ENCODE measurements around the gene HECA.
"Not testable (repeated sequence)": the region's sequence is repeated elsewhere in the genome, so short reads cannot be mapped to it uniquely, and the experiment has no call there.

The HECA gene

DNA sequence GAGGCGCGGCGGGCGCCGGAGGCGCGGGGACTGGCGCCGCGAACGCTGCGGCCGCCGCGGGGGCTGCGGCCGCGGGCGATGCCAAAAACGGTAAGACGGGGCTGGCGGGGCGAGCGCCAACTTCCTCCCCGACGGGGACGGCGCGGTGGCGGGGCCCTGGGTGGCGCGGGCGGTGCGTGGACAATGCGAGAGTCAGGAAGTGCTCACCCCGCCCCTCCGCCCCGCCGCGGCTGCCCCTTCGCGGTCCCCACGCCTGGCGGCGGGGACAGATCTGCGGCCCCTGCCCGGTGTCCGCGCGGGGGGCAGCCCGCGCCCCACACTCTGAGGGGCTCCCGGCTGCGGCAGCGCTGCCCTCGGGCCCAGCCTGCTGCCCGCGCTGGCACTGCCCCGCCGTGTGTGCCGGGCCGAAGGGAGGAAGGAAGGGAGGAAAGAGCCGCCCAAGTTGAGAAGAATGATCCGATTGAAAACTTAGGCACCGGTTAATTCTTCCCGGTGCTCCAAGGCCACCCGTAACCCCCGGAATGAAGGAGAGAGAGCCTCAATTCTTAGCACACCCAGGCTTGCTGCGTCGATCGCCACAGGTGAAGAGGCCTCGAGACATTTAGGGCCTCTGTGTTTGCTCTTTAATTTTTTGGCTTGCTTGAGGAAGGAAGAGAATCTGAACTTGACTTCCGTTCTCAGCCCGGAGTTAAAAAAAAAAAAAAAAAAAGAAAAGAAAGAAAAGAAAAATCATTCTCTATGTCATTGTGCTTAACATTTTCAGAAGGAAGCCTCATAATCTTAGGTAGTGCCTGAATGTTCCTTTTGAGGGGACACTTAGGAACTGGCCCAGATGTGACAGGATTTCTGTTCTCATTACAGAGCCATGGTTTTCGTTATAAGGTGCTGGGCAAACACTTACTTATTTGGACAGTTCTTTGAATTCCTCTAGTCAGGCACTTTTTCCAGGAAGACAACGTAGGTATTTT is 982 bp downstream of the HECA start:
- peak; percentile 39 for DNase-seq (ENCODE audit: low read depth)

DNA sequence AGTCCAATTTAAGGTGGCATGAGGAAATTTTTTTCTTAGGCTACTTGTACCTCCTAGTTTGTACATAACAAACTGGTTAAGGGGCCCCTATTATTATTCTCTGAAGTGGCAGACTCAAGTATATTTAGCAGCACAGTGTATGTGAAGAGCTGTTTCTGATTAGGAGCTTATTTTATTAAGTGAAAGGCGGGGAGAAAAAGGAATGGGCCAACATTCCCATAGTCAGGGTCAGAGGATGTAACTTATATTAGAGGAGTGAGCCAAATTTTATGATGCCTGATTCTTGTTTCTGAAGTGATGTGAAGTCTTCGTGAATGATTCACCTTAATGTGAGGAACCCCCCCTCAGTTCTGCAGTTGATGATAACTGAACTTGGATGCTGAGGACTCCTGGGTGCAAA is 2.8 kb downstream of the HECA start:
- DNase-seq (ENCODE audit: low read depth): no peak

DNA sequence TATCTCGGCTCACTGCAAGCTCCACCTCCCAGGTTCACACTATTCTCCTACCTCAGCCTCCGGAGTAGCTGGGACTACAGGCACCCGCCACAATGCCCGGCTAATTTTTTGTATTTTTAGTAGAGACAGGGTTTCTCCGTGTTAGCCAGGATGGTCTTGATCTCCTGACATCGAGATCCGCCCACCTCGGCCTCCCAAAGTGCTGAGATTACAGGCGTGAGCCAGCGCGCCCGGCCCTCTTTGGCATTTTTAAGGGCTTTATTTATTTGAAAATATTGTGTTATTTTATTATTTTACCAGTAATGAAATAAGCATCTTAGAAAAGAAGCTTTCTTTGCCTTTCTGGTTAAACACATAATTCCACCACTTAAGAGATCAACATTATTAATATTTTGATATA is 6.0 kb downstream of the HECA start:
- DNase-seq (ENCODE audit: low read depth): not testable (repeated sequence)

GRCh38 chr6:139142262-139142661 is 7.4 kb downstream of the HECA start:
- DNase-seq (ENCODE audit: low read depth): no peak

- DNase-seq (ENCODE audit: low read depth): no peak
These were observed 8.2 kb downstream of the HECA start for GRCh38 chr6:139143111-139143510.

DNA sequence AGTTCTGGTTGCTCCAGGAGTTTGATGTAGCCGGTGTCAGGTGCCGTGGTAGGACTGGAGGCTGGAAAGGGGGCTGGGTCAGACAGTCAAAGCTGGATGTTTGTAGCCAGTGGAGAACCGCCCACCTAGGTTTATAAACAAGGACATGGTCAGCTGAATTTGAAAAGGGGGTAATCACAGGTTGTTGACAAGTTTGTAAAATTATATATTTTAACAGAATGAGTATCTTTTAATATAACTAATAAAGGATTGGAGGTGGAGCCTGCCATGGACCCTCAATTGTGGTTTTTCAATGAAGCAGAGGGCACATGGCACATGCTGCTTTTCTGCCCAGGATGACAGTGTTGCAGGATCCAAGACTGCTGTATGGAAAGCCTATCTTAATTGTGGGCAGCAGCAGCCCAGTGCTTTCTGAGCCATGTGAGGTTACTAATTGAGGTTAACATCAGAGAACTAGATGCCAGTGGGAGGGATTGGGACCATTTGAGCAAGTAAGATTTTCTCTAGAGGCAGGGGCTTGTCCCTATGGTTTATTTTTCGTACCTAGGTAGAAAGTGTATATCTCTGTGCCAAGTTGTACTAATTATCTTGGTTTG is 9.7 kb downstream of the HECA start:
- DNase-seq (ENCODE audit: low read depth): no peak

GRCh38 chr6:139145661-139146060 is 10.8 kb downstream of the HECA start:
- no peak for DNase-seq (ENCODE audit: low read depth)

DNA sequence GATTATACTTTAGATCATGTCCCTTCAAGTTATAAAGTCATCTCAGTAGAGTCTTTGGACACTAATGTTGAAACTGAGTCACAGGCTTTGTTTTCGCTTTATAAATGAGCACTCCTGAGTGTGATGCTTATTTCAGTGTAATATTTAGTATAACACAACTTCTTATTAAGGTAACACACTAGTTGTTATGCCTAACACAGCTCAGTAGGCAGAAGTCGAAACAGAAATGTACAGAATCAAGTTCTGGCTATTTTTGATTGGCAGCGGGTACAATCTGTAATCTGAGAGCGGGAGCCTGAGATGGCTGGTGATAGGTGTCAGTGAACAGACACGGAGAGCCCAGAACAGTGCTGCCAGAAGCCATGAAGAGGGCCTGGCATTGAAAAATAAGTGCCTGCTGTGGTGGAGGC is 11.4 kb downstream of the HECA start:
- DNase-seq (ENCODE audit: low read depth): no peak

DNA sequence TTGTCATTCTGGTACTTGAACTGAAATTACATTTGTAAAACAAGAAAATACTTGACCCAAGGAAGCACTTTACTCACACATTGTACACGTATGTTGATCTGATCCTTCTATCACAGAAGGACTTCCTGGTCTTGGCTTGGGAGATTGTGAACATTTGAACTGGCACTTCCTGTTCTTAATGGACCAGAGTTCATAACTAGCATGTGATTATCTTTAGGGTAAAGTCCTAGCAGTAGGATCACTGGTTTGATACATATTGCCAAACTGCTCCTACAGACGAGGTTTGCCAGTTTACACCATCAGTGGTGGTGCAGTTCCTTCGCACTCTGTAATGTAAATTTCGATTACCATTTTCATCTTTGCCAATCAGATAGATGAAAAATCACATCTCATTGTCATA is 12.7 kb downstream of the HECA start:
- DNase-seq (ENCODE audit: low read depth): no peak

GRCh38 chr6:139148557-139149235 is 13.8 kb downstream of the HECA start:
- DNase-seq (ENCODE audit: low read depth): no peak

DNA sequence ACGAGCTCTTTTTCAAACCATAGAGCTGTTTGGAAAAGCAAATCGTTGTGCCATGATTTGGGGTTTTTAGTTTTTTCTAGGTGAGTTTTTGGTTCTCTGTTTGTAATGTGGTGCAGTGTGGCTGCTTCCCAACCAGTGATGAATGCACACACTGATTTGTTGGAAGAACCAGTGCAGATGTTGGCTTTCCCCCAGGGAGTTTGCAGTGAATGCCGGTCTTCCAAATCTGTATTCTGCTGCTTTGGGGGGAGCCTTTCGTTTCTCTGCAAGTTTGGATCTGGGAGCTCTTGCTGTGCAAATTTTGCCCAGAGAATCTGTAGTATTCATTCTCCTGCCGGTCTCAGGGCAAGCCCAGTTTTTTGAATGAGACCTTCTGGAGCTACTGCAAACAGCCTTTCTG is 14.5 kb downstream of the HECA start:
- DNase-seq (ENCODE audit: low read depth): no peak

GRCh38 chr6:139150920-139151319 is 16.0 kb downstream of the HECA start:
- DNase-seq (ENCODE audit: low read depth): no peak

GRCh38 chr6:139151425-139152087 is 16.7 kb downstream of the HECA start:
- DNase-seq (ENCODE audit: low read depth): no peak

DNA sequence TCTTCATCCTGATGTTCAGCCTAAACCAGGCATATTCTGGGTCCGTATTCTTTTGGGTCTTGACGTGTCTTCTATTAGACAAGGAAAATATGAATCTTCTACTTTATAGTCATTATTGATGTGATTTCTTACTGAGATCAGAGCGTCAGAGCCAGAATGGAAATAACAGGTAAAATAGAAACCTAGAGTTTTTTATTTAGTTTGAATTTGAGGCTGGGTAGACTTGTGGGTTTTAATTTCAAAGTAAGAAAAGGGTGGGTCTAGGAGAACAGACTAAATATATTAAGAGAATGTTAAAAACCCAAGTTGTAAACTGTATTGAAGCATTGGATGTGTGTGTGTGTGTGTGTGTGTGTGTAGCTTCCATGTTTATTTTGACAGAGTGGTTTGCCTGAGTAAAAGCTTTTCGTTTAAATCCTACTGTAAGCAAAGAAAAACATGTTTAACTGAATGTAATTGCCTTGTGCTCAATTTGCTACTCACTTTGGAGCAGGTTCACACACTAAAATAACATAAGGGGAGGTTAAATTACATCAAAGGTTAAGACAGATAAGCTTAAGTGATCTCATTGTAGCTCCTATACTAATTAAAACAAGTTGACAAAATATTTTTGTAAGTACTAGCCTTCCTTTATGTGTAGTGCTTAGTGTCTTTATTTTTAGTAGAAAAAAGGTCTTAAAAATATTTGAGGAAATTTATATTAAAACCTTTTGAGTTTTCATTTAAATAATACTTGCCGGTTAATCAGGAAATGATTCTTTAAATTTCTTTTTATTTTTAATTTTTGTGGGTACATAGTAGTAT is 17.4 kb downstream of the HECA start:
- no peak for DNase-seq (ENCODE audit: low read depth)

DNA sequence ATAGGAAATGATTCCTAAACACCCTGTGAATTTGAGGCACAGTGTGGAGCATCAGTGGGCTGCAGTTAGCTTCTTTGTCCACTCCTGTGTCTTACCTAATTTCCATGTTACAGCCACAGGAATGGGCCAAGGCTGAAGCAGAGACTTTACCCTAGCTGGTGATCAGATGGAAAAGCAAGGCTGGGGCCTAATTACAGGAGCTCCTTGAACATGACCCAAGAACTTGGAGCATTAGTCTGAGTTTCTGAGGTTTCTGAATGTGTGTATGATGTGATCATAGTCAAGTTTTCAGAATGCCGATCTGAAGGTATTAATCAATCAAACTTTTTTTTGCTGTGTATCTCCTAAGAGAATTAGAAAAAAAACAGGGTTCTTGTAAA is 18.0 kb downstream of the HECA start:
- DNase-seq (ENCODE audit: low read depth): no peak

GRCh38 chr6:139153855-139154254 is 19.0 kb downstream of the HECA start:
- DNase-seq (ENCODE audit: low read depth): no peak

DNA sequence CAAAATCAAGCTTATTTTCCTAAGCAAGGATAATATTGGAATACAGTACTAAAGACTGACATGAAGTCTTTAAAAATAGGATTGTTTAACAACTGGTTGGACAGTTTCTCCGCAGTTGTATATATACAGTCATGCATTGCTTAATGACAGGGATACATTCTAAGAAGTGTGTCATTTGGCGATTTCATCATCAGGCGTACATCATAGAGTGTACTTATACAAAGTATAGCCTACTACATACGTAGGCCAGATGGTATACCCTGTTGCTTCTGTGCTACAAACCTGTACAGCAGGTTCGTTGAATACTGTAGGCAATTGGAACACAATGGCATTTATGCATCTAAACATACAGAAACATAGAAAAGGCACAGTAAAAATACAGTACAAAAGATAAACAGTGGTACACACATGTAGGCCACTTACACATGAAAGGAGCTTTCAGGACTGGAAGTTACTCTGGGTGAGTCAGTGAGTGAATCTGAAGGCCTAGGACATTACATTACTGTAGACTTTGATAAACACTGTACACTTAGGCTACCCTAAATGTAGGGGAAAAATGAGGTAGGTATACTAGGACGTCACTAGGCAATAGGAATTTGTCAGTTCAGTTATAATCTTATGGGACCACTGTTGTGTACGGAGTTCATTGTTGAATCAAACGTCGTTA is 20.1 kb downstream of the HECA start:
- DNase-seq (ENCODE audit: low read depth): no peak

DNA sequence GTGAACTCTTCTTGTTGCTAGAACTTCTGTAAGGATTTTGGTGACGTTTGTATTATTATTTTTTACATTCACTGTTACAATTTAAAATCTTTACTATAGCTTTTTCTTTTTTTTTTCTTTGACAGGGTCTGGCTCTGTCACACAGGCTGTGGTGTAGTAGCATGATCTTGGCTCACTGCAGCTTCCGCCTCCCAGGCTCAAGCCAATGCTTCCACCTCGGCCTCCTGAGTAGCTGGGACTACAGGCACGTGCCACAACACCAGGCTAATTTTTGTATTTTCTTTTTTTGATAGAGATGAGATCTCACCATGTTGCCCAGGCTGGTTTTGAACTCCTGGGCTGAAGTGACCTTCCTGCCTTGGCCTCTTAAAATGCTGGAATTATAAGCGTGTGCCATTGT is 21.2 kb downstream of the HECA start:
- DNase-seq (ENCODE audit: low read depth): no peak

GRCh38 chr6:139156551-139156950 is 21.7 kb downstream of the HECA start:
- no peak for DNase-seq (ENCODE audit: low read depth)

- DNase-seq (ENCODE audit: low read depth): not testable (repeated sequence)
These were observed 22.2 kb downstream of the HECA start for GRCh38 chr6:139157086-139157485.

DNA sequence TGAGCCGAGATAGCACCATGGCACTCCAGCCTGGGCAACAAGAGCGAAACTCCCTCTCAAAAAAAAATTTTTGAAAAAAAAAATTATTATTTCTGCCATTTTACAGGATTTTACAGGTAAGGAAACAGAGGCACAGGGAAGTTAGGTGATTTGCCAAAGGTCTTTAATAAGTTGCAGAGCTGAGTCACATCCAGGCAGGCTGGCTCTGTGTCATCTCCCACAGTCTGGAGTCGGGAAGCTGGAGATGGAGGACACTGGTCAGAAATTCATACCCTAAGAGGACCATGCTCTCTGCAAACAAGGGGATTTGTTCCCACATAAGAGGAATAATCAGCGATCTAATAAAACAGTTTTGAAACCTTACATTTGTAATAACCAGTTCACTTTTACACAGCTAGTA is 24.1 kb downstream of the HECA start:
- no peak for DNase-seq (ENCODE audit: low read depth)
